Measurements from ENCODE around the gene GNAZ.

Gene GNAZ

DNA sequence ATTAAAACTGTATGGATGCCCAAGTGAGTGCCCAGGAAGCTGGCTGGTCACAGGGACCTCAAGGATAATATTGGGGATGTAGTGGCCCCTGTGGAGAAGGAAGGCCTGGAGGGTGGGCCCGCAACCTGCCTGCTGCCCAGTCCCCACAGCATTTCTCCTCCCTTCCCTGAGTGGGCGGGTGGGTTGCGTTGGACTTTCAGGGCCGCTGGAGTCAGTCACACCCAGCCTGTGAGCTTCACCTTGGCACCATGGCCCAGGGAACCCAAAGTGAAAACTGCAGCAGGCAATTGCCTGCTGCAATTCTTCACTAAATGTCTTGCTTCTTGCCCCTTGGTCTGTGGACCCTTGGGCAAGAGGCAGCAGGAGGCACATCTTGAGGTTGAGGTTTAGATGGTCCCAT lies 4.7 kb downstream of the GNAZ start:
- TF ChIP-seq, protein P1, sequence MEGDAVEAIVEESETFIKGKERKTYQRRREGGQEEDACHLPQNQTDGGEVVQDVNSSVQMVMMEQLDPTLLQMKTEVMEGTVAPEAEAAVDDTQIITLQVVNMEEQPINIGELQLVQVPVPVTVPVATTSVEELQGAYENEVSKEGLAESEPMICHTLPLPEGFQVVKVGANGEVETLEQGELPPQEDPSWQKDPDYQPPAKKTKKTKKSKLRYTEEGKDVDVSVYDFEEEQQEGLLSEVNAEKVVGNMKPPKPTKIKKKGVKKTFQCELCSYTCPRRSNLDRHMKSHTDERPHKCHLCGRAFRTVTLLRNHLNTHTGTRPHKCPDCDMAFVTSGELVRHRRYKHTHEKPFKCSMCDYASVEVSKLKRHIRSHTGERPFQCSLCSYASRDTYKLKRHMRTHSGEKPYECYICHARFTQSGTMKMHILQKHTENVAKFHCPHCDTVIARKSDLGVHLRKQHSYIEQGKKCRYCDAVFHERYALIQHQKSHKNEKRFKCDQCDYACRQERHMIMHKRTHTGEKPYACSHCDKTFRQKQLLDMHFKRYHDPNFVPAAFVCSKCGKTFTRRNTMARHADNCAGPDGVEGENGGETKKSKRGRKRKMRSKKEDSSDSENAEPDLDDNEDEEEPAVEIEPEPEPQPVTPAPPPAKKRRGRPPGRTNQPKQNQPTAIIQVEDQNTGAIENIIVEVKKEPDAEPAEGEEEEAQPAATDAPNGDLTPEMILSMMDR (IDR thresholded peaks at IDR 0.05; ENCODE audit: low read depth, low read length, missing control alignments), result no peak
- H3K4me3 ChIP-seq (ENCODE audit: low read depth, low read length), result no peak overlapping the region
- DNase-seq (ENCODE audit: low read depth), result no peak

DNA sequence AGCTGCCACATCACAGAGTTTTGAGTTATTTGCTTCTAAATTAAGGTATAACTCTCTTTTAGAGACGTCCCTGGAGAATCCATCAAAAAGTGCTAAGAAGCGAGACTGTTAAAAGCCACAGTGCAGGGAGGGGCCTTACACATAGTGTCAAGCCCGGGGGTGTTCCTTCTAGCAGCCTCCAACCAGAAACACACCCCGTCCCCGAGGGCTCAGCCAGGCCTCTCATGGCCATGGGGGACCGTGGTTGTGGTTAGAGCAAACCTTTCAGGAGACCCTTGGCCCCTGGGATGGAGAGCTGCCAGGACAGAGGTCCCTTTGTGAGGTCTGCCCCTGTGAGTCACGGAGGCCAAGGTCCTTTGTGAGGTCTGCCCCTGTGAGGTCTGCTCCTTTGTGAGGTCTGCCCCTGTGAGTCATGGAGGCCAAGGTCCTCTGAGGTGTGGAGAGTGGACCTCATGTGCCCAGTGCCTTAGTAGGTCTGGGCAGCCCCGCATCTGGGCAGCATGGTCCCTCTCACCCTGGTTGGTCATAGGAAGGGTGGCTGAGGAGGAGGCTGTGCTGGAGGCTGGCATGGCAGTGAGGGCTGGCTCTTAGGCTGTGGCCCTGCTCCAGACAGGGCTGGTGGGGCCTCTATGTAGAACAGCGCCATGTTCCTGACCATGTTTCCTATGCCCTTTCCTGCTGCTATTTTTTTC lies 5.4 kb downstream of the GNAZ start:
- no peak for DNase-seq (ENCODE audit: low read depth)
- no peak overlapping the region for H3K4me3 ChIP-seq (ENCODE audit: low read depth, low read length)
- TF ChIP-seq, protein P1 (IDR thresholded peaks at IDR 0.05; ENCODE audit: low read depth, low read length, missing control alignments), result no peak

DNA sequence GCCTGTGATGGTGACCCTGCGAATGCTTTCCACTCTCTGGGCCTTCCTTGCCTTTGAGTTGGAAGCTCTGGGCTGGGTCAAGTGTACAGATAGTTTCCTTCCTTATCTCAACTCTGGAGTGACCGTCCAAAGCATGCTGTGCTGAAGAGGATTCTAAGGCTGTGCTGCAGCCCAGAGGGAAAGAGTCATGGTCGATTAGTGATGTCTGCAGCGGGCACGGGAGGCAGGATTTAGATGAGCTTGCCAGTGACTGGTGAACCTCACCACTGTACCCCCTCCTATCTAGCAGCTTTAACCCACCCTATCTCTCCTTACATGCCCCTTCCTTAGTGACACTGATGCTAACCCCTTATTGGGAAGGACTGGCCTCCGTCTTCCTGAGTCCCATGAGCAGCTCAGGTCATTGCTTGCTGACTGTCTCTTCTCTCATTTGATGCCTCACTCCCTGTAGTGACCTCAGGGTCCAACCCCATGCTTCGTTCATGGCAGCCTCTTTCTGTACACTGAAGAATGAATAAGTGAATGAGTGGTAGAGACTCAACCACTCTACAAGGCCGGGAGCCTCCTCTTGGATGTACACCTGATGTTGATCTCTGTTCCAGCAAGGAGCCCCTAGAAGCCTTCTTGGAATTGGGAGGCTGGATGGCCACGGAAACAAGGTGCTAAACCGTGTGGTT lies 6.7 kb downstream of the GNAZ start:
- H3K4me3 ChIP-seq (ENCODE audit: low read depth, low read length), result no peak overlapping the region
- TF ChIP-seq, protein P1 (IDR thresholded peaks at IDR 0.05; ENCODE audit: low read depth, low read length, missing control alignments), result no peak
- DNase-seq (ENCODE audit: low read depth), result no peak

DNA sequence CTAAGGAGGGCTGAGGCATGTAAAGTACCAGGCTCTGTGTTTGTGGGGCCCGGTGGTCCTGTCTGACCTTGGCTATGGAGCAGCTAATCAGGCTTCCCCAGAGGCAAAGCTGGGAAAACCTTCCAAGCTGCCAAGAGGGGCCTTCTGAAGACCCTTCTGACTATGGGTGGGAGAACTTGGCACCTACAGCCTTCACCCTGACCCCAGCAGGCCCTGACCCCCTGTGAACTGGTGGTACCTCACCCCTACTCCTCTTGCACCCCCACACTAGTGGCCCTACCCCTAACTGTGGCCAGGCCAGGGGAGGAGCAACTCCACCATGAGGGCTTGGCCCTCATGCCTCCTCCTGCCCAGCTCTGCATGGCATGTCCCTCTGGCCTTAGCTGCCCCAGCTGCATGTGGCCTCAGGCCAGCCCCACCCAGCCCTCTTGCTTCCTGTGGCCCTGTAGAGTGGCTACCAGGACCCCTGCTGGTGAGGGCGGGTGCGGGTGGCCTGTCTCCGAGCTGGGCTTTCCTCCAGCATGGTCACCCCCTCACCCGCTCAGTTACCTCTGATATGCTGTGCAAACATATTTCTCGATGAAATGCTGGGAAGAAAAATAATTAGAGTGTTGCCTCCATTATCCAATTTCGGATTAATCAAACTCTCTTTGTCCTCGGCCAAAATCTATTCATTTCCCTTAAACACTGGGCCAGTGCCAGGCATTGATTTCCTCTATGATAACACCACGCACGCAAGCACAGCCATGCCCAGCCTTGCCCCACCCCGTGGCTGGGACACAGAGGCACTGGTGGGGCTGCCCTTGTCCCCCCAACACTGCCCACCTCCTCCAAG lies 7.5 kb downstream of the GNAZ start:
- TF ChIP-seq, protein P1 (IDR thresholded peaks at IDR 0.05; ENCODE audit: low read depth, low read length, missing control alignments), result no peak
- no peak for DNase-seq (ENCODE audit: low read depth)
- no peak overlapping the region for H3K4me3 ChIP-seq (ENCODE audit: low read depth, low read length)

DNA sequence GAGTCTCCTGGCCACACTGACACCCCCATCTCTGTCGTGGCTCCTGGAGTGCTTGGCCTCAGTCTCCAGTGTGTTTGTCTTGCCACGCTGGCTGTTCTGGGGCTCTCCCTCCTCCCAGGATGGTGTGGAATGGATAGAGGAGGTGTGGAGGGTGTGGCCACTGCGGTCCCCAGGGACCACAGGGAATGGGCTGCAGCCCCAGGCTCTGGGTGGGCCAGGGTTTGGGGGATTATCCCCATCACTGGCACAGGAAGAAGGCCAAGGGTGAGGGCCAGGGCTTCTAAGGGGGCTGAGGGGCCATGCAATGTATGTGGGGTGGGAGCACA lies 8.1 kb downstream of the GNAZ start:
- no peak for DNase-seq (ENCODE audit: low read depth)
- TF ChIP-seq, protein P1 (IDR thresholded peaks at IDR 0.05; ENCODE audit: low read depth, low read length, missing control alignments), result no peak
- H3K4me3 ChIP-seq (ENCODE audit: low read depth, low read length), result no peak overlapping the region

DNA sequence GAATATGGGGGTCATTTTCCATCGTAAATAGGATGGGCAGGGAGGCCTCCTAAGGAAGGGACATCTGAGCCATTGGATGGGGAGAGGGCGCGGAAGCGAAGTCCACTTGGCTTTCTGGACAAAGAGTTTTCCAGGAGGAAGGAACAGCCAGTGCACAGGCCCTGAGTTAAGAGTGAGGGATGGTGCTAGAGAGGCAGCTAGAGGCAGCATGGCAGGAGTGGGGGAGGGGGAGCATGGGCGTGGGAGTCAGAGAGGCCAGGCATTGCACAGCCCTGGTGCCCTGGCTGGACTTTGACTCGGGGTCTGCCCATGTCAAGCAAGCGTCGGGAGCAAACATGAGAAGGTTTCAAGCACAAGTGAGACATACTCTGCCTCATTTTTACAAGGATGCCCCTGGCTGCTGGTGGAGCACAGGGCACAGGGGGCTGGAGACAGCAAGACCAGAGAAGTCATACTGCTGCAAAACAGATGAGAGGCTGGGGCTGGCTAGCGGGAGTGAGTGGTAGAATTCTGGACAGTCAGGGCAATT lies 9.0 kb downstream of the GNAZ start:
- no peak overlapping the region for H3K4me3 ChIP-seq (ENCODE audit: low read depth, low read length)
- no peak for DNase-seq (ENCODE audit: low read depth)
- TF ChIP-seq, protein P1 (IDR thresholded peaks at IDR 0.05; ENCODE audit: low read depth, low read length, missing control alignments), result no peak

Measured in GM12864 (cell line).